Aorta (tissue), 5 donors: ENCODE data around the gene MAST4. TPM values are rescaled to one million over a fixed set of nuclear protein-coding genes. Genes with fewer than 3 reads are reported as not detected.

Source experiments
- ATAC-seq: fragments of 200-7000 bp; cut with Tn5 transposase; one replicate; pipeline ENCODE4 v1.9.1; 2022; ENCODE audit warnings: moderate library complexity; ENCODE audit not compliant: low FRiP score
- DNase-seq, 2 donors: peaks; one replicate each; pipeline ENCODE4 v3.0.0-alpha.2; 2020
- H3K27ac ChIP-seq, 2 donors: one replicate each; pipeline ENCODE4 v1.5.1; 2013; ENCODE audit warnings: low read length in 2 of 2, mild to moderate bottlenecking in 2 of 2, moderate library complexity in 2 of 2, control low read depth in 1 of 2, inconsistent platforms in 1 of 2, low read depth in 1 of 2
- H3K27me3 ChIP-seq, 2 donors: one replicate each; pipeline ENCODE4 v1.6.1; 2013; ENCODE audit warnings: control low read depth in 1 of 2, low read length in 1 of 2, mild to moderate bottlenecking in 1 of 2, moderate library complexity in 1 of 2; ENCODE audit not compliant: insufficient read depth in 2 of 2, control insufficient read depth in 1 of 2
- H3K36me3 ChIP-seq, 2 donors: one replicate each; pipeline ENCODE4 v1.6.1; 2013; ENCODE audit warnings: control low read depth in 1 of 2, low read length in 1 of 2, mild to moderate bottlenecking in 1 of 2; ENCODE audit not compliant: insufficient read depth in 2 of 2, control insufficient read depth in 1 of 2
- H3K4me1 ChIP-seq, 2 donors: one replicate each; pipeline ENCODE4 v1.6.1; 2013; ENCODE audit warnings: low read length in 2 of 2, control low read depth in 1 of 2, mild to moderate bottlenecking in 1 of 2, moderate library complexity in 1 of 2; ENCODE audit not compliant: insufficient read depth in 2 of 2, control insufficient read depth in 1 of 2
- H3K4me3 ChIP-seq, 2 donors: one replicate each; pipeline ENCODE4 v1.5.1; 2013; ENCODE audit warnings: low read length in 2 of 2, control low read depth in 1 of 2, mild to moderate bottlenecking in 1 of 2
- H3K9me3 ChIP-seq: one replicate; pipeline ENCODE4 v1.6.1; 2013; ENCODE audit warnings: mild to moderate bottlenecking, low read length; ENCODE audit not compliant: control insufficient read depth
- WGBS, 2 donors: extraction: QIAGEN DNeasy Blood & Tissue Kit; methylation state at CpG; one replicate each; pipeline ENCODE4 v1.1.7; 2013; 5-methylcytosine and 5-hydroxymethylcytosine counted together
- intact Hi-C, 2 donors: fragments of 100-400 bp; cut with DNase I; formaldehyde crosslinking; loops; one replicate each; pipeline versions ENCODE4 v1.14.2 to v1.15.0; 2022
- polyA plus RNA-seq, 2 donors: library from polyadenylated mRNA; stranded (reverse); fragments of 200-250 nt; gene quantifications; one replicate each; pipeline ENCODE4 v1.2.3, GENCODE V29; 2013
- total RNA-seq, 2 donors: library from RNA; stranded (reverse); fragmentation: NEBNext Ultra II Directional; extraction: Animal tissue kit (Norgen Biotek cat#: 25700); gene quantifications; one replicate each; pipeline ENCODE4 v1.2.1, GENCODE V29; 2021
- donor health status: healthy with polysubstance abuse.
- donor health status: Bipolar disorder and iron deficiency.
- donor health status: DM: no; HTN: no; CAD: no.
- donor health status: DM: no; HTN: no; CAD: no.
- donor health status: DM: yes; HTN: yes; CAD: no.

The MAST4 gene
- total and polyA plus RNA-seq, 4 donors = 2.4 to 66.5 (median 24.9) TPM

GRCh38 chr5:66560371-66560770 lies 35.8 kb upstream of the MAST4 start:
- intact Hi-C loops = no loop called here
- no peaks in the 10 kb centered on the region for H3K4me1 ChIP-seq
- no peaks in the 10 kb centered on the region for H3K36me3 ChIP-seq
- H3K27ac ChIP-seq = no peak overlapping the region
- no peaks in the 10 kb centered on the region for H3K9me3 ChIP-seq
- ATAC-seq = no peak
- no peaks in the 10 kb centered on the region for H3K27me3 ChIP-seq
- no peak overlapping the region for H3K4me3 ChIP-seq
- DNase-seq = no peak
- WGBS, 2 donors = 89 to 94% methylated on average over 4 of the region's 4 CpGs

GRCh38 chr5:66561256-66561990 lies 34.8 kb upstream of the MAST4 start:
- no peak for DNase-seq
- ATAC-seq = no peak
- 75 to 87% methylated on average over 6 of the region's 6 CpGs for WGBS, 2 donors
- H3K9me3 ChIP-seq = no peaks in the 10 kb centered on the region
- peaks cover 0 to 1% of the 10 kb centered on the region in 2 donors for H3K27me3 ChIP-seq
- no peaks in the 10 kb centered on the region for H3K36me3 ChIP-seq
- H3K27ac ChIP-seq = no peak overlapping the region
- H3K4me1 ChIP-seq = no peaks in the 10 kb centered on the region
- no peak overlapping the region for H3K4me3 ChIP-seq
- intact Hi-C loops = no loop called here

- Histone ChIP-seq H3K36me3 (no peaks in the 10 kb centered on the region), H3K4me1 (no peaks in the 10 kb centered on the region), H3K4me3 (no peak overlapping the region), H3K27me3 (peaks cover 0 to 1% of the 10 kb centered on the region in 2 donors), H3K27ac (no peak overlapping the region), H3K9me3 (no peaks in the 10 kb centered on the region)
- intact Hi-C loops = no loop called here
- DNase-seq = no peak
- 94 to 95% methylated on average over 2 of the region's 2 CpGs for WGBS, 2 donors
- no peak for ATAC-seq
These were observed 30.3 kb upstream of the MAST4 start for GRCh38 chr5:66565878-66566277.

GRCh38 chr5:66567474-66567873 lies 28.7 kb upstream of the MAST4 start:
- Histone ChIP-seq H3K36me3 (no peaks in the 10 kb centered on the region), H3K9me3 (no peaks in the 10 kb centered on the region), H3K27me3 (peaks cover 0 to 1% of the 10 kb centered on the region in 2 donors), H3K4me1 (no peaks in the 10 kb centered on the region), H3K27ac (no peak overlapping the region), H3K4me3 (no peak overlapping the region)
- intact Hi-C loops = no loop called here
- ATAC-seq (no peak), DNase-seq (no peak)
- 10 to 17% methylated on average over 3 of the region's 3 CpGs for WGBS, 2 donors

GRCh38 chr5:66570201-66570600 lies 26.0 kb upstream of the MAST4 start:
- ATAC-seq (no peak), DNase-seq (no peak)
- Histone ChIP-seq H3K4me3 (no peak overlapping the region), H3K9me3 (no peaks in the 10 kb centered on the region), H3K27me3 (peaks cover 0 to 1% of the 10 kb centered on the region in 2 donors), H3K36me3 (no peaks in the 10 kb centered on the region), H3K4me1 (no peaks in the 10 kb centered on the region), H3K27ac (no peak overlapping the region)
- intact Hi-C loops = no loop called here
- WGBS, 2 donors = 13 to 28% methylated on average over 1 of the region's 1 CpG

GRCh38 chr5:66573733-66574132 lies 22.5 kb upstream of the MAST4 start:
- Histone ChIP-seq H3K27ac (no peak overlapping the region), H3K9me3 (no peaks in the 10 kb centered on the region), H3K27me3 (no peaks in the 10 kb centered on the region), H3K4me3 (no peak overlapping the region), H3K4me1 (no peaks in the 10 kb centered on the region), H3K36me3 (no peaks in the 10 kb centered on the region)
- intact Hi-C loops = no loop called here
- 62 to 63% methylated on average over 2 of the region's 2 CpGs for WGBS, 2 donors
- DNase-seq = no peak
- ATAC-seq = no peak

GRCh38 chr5:66582499-66583165 lies 13.6 kb upstream of the MAST4 start:
- Histone ChIP-seq H3K36me3 (no peaks in the 10 kb centered on the region), H3K4me3 (no peak overlapping the region), H3K9me3 (no peaks in the 10 kb centered on the region), H3K27ac (no peak overlapping the region), H3K27me3 (no peaks in the 10 kb centered on the region), H3K4me1 (no peaks in the 10 kb centered on the region)
- 85 to 90% methylated on average over 5 of the region's 5 CpGs for WGBS, 2 donors
- DNase-seq = no peak
- intact Hi-C loops = no loop called here
- no peak for ATAC-seq

GRCh38 chr5:66585291-66585690 lies 10.9 kb upstream of the MAST4 start:
- no peaks in the 10 kb centered on the region for H3K9me3 ChIP-seq
- no peaks in the 10 kb centered on the region for H3K27me3 ChIP-seq
- DNase-seq (no peak), ATAC-seq (no peak)
- H3K36me3 ChIP-seq = no peaks in the 10 kb centered on the region
- no peaks in the 10 kb centered on the region for H3K4me1 ChIP-seq
- intact Hi-C loops = no loop called here
- no peak overlapping the region for H3K4me3 ChIP-seq
- no peak overlapping the region for H3K27ac ChIP-seq

GRCh38 chr5:66587771-66588170 lies 8.4 kb upstream of the MAST4 start:
- DNase-seq (no peak), ATAC-seq (no peak)
- H3K4me3 ChIP-seq = no peak overlapping the region
- no peak overlapping the region for H3K27ac ChIP-seq
- no peaks in the 10 kb centered on the region for H3K27me3 ChIP-seq
- no peaks in the 10 kb centered on the region for H3K36me3 ChIP-seq
- intact Hi-C loops = no loop called here
- no peaks in the 10 kb centered on the region for H3K4me1 ChIP-seq
- H3K9me3 ChIP-seq = no peaks in the 10 kb centered on the region
- 91 to 93% methylated on average over 4 of the region's 4 CpGs for WGBS, 2 donors
